Measurements from ENCODE around the gene LLGL1.

LLGL1 gene

DNA sequence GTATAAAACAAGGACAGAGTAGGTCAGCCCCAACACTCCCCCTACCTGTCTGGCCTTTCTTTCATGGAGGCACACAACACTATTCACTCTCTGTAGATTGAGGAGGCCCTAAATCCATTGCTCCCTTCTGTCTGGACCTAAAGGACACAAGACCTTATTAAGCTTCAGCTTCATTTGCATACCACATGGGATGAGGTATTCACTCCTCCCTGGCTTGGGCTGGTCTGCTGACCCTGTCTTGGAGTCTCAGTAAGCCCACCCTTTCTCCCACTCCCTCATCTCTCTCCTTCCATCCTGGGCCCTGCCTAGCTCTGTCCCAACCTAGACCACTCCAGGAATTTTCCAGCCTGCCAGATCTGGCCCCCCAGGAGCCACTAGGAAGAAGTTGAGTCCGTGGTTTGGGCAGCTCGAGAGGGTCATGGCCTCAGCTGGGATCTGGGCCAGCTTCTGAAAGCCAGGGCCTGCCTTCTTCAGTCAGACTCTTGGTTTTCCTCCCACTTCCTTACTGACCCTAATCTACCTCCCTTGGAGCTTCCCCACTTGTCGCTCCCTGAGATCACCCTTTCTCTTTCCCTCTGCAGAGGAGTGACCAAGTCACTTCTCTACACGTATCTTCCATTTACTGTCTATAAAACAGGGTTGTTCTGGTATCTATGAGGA lies 6.5 kb upstream of the LLGL1 start:
- DNase-seq = no peak
- H3K4me1 ChIP-seq (ENCODE audit: control extremely low read depth in 1 of 4, control insufficient read depth in 4 of 4, insufficient read depth in 4 of 4, low read length in 3 of 4) = peaks cover 0 to 2% (median under 1%) of the 10 kb centered on the region in 4 experiments
- no peaks in the 10 kb centered on the region for H3K36me3 ChIP-seq (ENCODE audit: control insufficient read depth in 4 of 4, insufficient read depth in 4 of 4, low read length in 3 of 4)
- H3K4me3 ChIP-seq (ENCODE audit: control insufficient read depth in 1 of 7, extremely low read depth in 1 of 7, insufficient read depth in 4 of 7, low read depth in 2 of 7, low read length in 6 of 7) = no peak overlapping the region
- ChIA-PET POLR2A (no interaction called here), CTCF (interaction anchor here (0.7 to 2.1 kb wide), 5 partner anchors 10 to 78 kb away, joined by 3 to 6 read pairs (median 4); no protein-coding TSS in a partner anchor)
- 6% methylated on average over 2 of the region's 4 CpGs for WGBS (ENCODE audit: insufficient coverage)
- H3K27ac ChIP-seq (ENCODE audit: insufficient read depth in 1 of 2, low read depth in 1 of 2, low read length in 2 of 2, poor library complexity in 1 of 2, severe bottlenecking in 2 of 2) = no peak overlapping the region
- H3K27me3 ChIP-seq (replicated peaks in 2 of 5; ENCODE audit: control insufficient read depth in 4 of 5, insufficient read depth in 5 of 5, low read length in 4 of 5) = no peaks in the 10 kb centered on the region
- no peaks in the 10 kb centered on the region for H3K9me3 ChIP-seq (ENCODE audit: control extremely low read depth in 1 of 5, control insufficient read depth in 4 of 5, insufficient read depth in 2 of 5, low read depth in 1 of 5, low read length in 4 of 5)

DNA sequence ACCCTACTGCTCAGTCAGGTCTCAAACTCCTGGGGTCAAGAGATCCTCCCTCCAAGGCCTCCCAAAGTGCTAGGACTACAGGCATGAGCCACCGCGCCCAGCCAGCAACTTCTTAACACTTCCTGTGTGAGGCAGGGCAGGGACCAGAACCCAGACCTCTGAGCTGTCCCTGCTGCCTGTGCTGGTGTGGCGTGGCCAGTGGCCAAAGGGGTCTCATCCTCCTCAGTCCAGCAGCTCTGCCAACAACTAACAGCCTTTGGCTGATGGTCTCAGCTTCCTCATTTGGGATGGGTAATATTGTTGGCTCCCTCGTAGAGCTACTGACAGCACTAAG lies 1.4 kb upstream of the LLGL1 start:
- WGBS (ENCODE audit: insufficient coverage) = 86% methylated on average over 4 of the region's 4 CpGs
- Histone ChIP-seq H3K36me3 (ENCODE audit: control insufficient read depth in 4 of 4, insufficient read depth in 4 of 4, low read length in 3 of 4) (no peaks in the 10 kb centered on the region), H3K27me3 (replicated peaks in 2 of 5; ENCODE audit: control insufficient read depth in 4 of 5, insufficient read depth in 5 of 5, low read length in 4 of 5) (no peaks in the 10 kb centered on the region), H3K9me3 (ENCODE audit: control extremely low read depth in 1 of 5, control insufficient read depth in 4 of 5, insufficient read depth in 2 of 5, low read depth in 1 of 5, low read length in 4 of 5) (no peaks in the 10 kb centered on the region), H3K27ac (ENCODE audit: insufficient read depth in 1 of 2, low read depth in 1 of 2, low read length in 2 of 2, poor library complexity in 1 of 2, severe bottlenecking in 2 of 2) (no peak overlapping the region), H3K4me3 (ENCODE audit: control insufficient read depth in 1 of 7, extremely low read depth in 1 of 7, insufficient read depth in 4 of 7, low read depth in 2 of 7, low read length in 6 of 7) (no peak overlapping the region), H3K4me1 (ENCODE audit: control extremely low read depth in 1 of 4, control insufficient read depth in 4 of 4, insufficient read depth in 4 of 4, low read length in 3 of 4) (peaks cover 0 to 18% (median 17%) of the 10 kb centered on the region in 4 experiments)
- DNase-seq = no peak
- ChIA-PET POLR2A (no interaction called here), CTCF (interaction anchor here (0.8 to 1.8 kb wide), 4 partner anchors 15 to 79 kb away, joined by 3 to 7 read pairs (median 3); partner anchors contain the start of gene ALKBH5)

- no peak for DNase-seq
- no peaks in the 10 kb centered on the region for H3K9me3 ChIP-seq (ENCODE audit: control extremely low read depth in 1 of 5, control insufficient read depth in 4 of 5, insufficient read depth in 2 of 5, low read depth in 1 of 5, low read length in 4 of 5)
- WGBS (ENCODE audit: insufficient coverage) = 69% methylated on average over 21 of the region's 23 CpGs
- POLR2A ChIA-PET = no interaction called here
- H3K4me3 ChIP-seq (ENCODE audit: control insufficient read depth in 1 of 7, extremely low read depth in 1 of 7, insufficient read depth in 4 of 7, low read depth in 2 of 7, low read length in 6 of 7) = peak overlapping the region in 6 of 7 experiments; percentile 29 to 69 (median 60)
- H3K36me3 ChIP-seq (ENCODE audit: control insufficient read depth in 4 of 4, insufficient read depth in 4 of 4, low read length in 3 of 4) = no peaks in the 10 kb centered on the region
- H3K27me3 ChIP-seq (replicated peaks in 2 of 5; ENCODE audit: control insufficient read depth in 4 of 5, insufficient read depth in 5 of 5, low read length in 4 of 5) = no peaks in the 10 kb centered on the region
- H3K4me1 ChIP-seq (ENCODE audit: control extremely low read depth in 1 of 4, control insufficient read depth in 4 of 4, insufficient read depth in 4 of 4, low read length in 3 of 4) = peaks cover 0 to 18% (median 17%) of the 10 kb centered on the region in 4 experiments
- H3K27ac ChIP-seq (ENCODE audit: insufficient read depth in 1 of 2, low read depth in 1 of 2, low read length in 2 of 2, poor library complexity in 1 of 2, severe bottlenecking in 2 of 2) = no peak overlapping the region
- CTCF ChIA-PET = interaction anchor here (0.8 to 1.8 kb wide), 4 partner anchors 8 to 80 kb away, joined by 3 to 7 read pairs (median 3); partner anchors contain the start of gene ALKBH5
Measured at GRCh38 chr17:18224387-18225120, 881 bp upstream of the LLGL1 start.

GRCh38 chr17:18225642-18226283 lies 328 bp downstream of the LLGL1 start:
- H3K4me1 ChIP-seq (ENCODE audit: control extremely low read depth in 1 of 4, control insufficient read depth in 4 of 4, insufficient read depth in 4 of 4, low read length in 3 of 4) = peaks cover 0 to 18% (median 17%) of the 10 kb centered on the region in 4 experiments
- H3K9me3 ChIP-seq (ENCODE audit: control extremely low read depth in 1 of 5, control insufficient read depth in 4 of 5, insufficient read depth in 2 of 5, low read depth in 1 of 5, low read length in 4 of 5) = no peaks in the 10 kb centered on the region
- no peaks in the 10 kb centered on the region for H3K36me3 ChIP-seq (ENCODE audit: control insufficient read depth in 4 of 4, insufficient read depth in 4 of 4, low read length in 3 of 4)
- ChIA-PET CTCF (interaction anchor here (1.0 kb wide), 1 partner anchor 9 kb away, joined by 3 read pairs; no protein-coding TSS in a partner anchor), POLR2A (no interaction called here)
- peak in 2 of 3 donors; percentile 4 to 26 for DNase-seq
- under 1% methylated on average over 49 of the region's 57 CpGs for WGBS (ENCODE audit: insufficient coverage)
- peak overlapping the region in 1 of 2 experiments; percentile 74 for H3K27ac ChIP-seq (ENCODE audit: insufficient read depth in 1 of 2, low read depth in 1 of 2, low read length in 2 of 2, poor library complexity in 1 of 2, severe bottlenecking in 2 of 2)
- no peaks in the 10 kb centered on the region for H3K27me3 ChIP-seq (replicated peaks in 2 of 5; ENCODE audit: control insufficient read depth in 4 of 5, insufficient read depth in 5 of 5, low read length in 4 of 5)
- peak overlapping the region; percentile 40 to 86 (median 82) for H3K4me3 ChIP-seq (ENCODE audit: control insufficient read depth in 1 of 7, extremely low read depth in 1 of 7, insufficient read depth in 4 of 7, low read depth in 2 of 7, low read length in 6 of 7)

DNA sequence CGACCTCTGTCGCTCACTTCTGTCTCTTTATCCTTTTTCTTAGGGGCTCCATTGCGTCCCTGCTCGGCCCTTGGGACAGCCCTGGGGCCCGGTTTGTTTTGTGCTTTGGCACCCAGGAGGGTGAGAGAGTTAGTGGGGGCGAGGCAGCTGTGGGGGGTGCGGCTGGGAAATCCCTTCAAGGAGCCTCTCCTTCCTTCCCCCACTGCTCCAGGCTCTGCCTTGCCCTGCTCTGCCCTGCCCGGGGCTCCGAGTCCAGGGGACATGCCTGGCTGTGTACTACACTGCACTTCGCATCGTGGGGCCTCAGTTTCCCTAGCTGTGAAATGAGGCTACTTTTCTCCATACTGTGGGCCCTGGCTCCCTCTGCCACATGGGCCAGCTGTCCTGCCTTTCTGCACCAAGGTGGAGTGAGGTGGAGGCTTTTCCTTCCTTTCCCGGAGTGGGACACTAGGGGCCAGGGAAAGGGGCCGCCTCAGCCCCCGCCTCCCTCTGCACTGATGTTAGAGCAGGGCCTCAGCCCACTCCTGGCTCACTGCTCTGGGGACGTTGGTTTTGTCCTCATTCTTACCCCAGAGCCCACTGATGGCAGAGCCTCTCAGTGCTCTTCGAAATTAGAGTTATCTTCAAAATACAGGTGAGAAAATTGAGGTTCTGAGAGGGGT lies 980 bp downstream of the LLGL1 start:
- Histone ChIP-seq H3K27ac (ENCODE audit: insufficient read depth in 1 of 2, low read depth in 1 of 2, low read length in 2 of 2, poor library complexity in 1 of 2, severe bottlenecking in 2 of 2) (peak overlapping the region in 1 of 2 experiments; percentile 74), H3K9me3 (ENCODE audit: control extremely low read depth in 1 of 5, control insufficient read depth in 4 of 5, insufficient read depth in 2 of 5, low read depth in 1 of 5, low read length in 4 of 5) (no peaks in the 10 kb centered on the region), H3K4me1 (ENCODE audit: control extremely low read depth in 1 of 4, control insufficient read depth in 4 of 4, insufficient read depth in 4 of 4, low read length in 3 of 4) (peaks cover 0 to 18% (median 17%) of the 10 kb centered on the region in 4 experiments), H3K36me3 (ENCODE audit: control insufficient read depth in 4 of 4, insufficient read depth in 4 of 4, low read length in 3 of 4) (no peaks in the 10 kb centered on the region), H3K4me3 (ENCODE audit: control insufficient read depth in 1 of 7, extremely low read depth in 1 of 7, insufficient read depth in 4 of 7, low read depth in 2 of 7, low read length in 6 of 7) (peak overlapping the region; percentile 40 to 86 (median 82)), H3K27me3 (replicated peaks in 2 of 5; ENCODE audit: control insufficient read depth in 4 of 5, insufficient read depth in 5 of 5, low read length in 4 of 5) (no peaks in the 10 kb centered on the region)
- CTCF ChIA-PET = no interaction called here
- DNase-seq = peak in 1 of 3 donors; percentile 26
- 8% methylated on average over 10 of the region's 16 CpGs for WGBS (ENCODE audit: insufficient coverage)
- POLR2A ChIA-PET = no interaction called here

- Histone ChIP-seq H3K36me3 (ENCODE audit: control insufficient read depth in 4 of 4, insufficient read depth in 4 of 4, low read length in 3 of 4) (no peaks in the 10 kb centered on the region), H3K4me3 (ENCODE audit: control insufficient read depth in 1 of 7, extremely low read depth in 1 of 7, insufficient read depth in 4 of 7, low read depth in 2 of 7, low read length in 6 of 7) (no peak overlapping the region), H3K9me3 (ENCODE audit: control extremely low read depth in 1 of 5, control insufficient read depth in 4 of 5, insufficient read depth in 2 of 5, low read depth in 1 of 5, low read length in 4 of 5) (no peaks in the 10 kb centered on the region), H3K27me3 (replicated peaks in 2 of 5; ENCODE audit: control insufficient read depth in 4 of 5, insufficient read depth in 5 of 5, low read length in 4 of 5) (no peaks in the 10 kb centered on the region), H3K27ac (ENCODE audit: insufficient read depth in 1 of 2, low read depth in 1 of 2, low read length in 2 of 2, poor library complexity in 1 of 2, severe bottlenecking in 2 of 2) (no peak overlapping the region), H3K4me1 (ENCODE audit: control extremely low read depth in 1 of 4, control insufficient read depth in 4 of 4, insufficient read depth in 4 of 4, low read length in 3 of 4) (peaks cover 0 to 18% (median 17%) of the 10 kb centered on the region in 4 experiments)
- no peak for DNase-seq
- 92% methylated on average over 5 of the region's 5 CpGs for WGBS (ENCODE audit: insufficient coverage)
- CTCF ChIA-PET = no interaction called here
- POLR2A ChIA-PET = interaction anchor here (0.6 kb wide), 1 partner anchor 109 kb away, joined by 3 read pairs; no protein-coding TSS in a partner anchor
Measured at GRCh38 chr17:18227635-18228034, 2.2 kb downstream of the LLGL1 start.
